GM12878 (cell line): ENCODE measurements around the gene GPR107. TPM values are rescaled to one million over a fixed set of nuclear protein-coding genes. Genes with fewer than 3 reads are reported as not detected.

Source experiments
- ATAC-seq: fragments of 200-7000 bp; cut with Tn5 transposase; 3 replicates; pipeline ENCODE4 v1.9.1; 2020; ENCODE audit warnings: mild to moderate bottlenecking, moderate library complexity
- BruUV-seq: library from RNA; stranded (reverse); fragments of 400-500 nt; replicated peaks from 2 replicates; lab custom pipeline; 2021; lab: Mats Ljungman, UMichigan
- CTCF ChIA-PET: fragments of 300-600 bp; sonication (Branson Sonifier 250); formaldehyde crosslinking; extraction: SDS; loops from one replicate; lab custom pipeline; 2021; ENCODE audit warnings: inconsistent platforms; lab: Yijun Ruan, JAX
- POLR2A ChIA-PET: fragments of 350-600 bp; formaldehyde crosslinking; extraction: SDS; loops from one replicate; lab custom pipeline; 2021; ENCODE audit warnings: inconsistent platforms; lab: Charles Lee
- RAD21 ChIA-PET: fragments of 300-600 bp; sonication (Branson Sonifier 250); formaldehyde crosslinking; loops from one replicate; lab custom pipeline; 2023; ENCODE audit warnings: antibody characterized with exemption; ENCODE audit not compliant: unreplicated experiment; lab: Charles Lee
- SMC1A ChIA-PET: fragments of 300-600 bp; sonication (Branson Sonifier 250); formaldehyde crosslinking; loops from one replicate; lab custom pipeline; 2023; ENCODE audit not compliant: unreplicated experiment, uncharacterized antibody; lab: Charles Lee
- DNase-seq: peaks from one replicate; pipeline ENCODE4 v3.0.0-alpha.2; 2011; ENCODE audit warnings: low read depth, low spot score
- FAIRE-seq: peaks from 3 replicates; lab custom pipeline; 2011; peaks lifted over from hg19 to GRCh38; lab: Jason Lieb, UNC
- H2AFZ ChIP-seq: 2 replicates; pipeline ENCODE4 v1.6.0; 2011; ENCODE audit warnings: low read depth, low read length, control low read depth; ENCODE audit not compliant: control insufficient read depth
- H3K27ac ChIP-seq: 2 replicates; pipeline ENCODE4 v1.5.1; 2011; ENCODE audit warnings: control low read depth; ENCODE audit not compliant: control insufficient read depth, insufficient read depth
- H3K27me3 ChIP-seq, 2 experiments: replicated peaks in 1 of 2; 2 replicates each; pipeline versions ENCODE4 v1.6.0 to v1.6.1; 2011; ENCODE audit warnings: low read length in 1 of 2; ENCODE audit not compliant: control insufficient read depth in 2 of 2, insufficient read depth in 2 of 2
- H3K36me3 ChIP-seq, 2 experiments: 2 replicates each; pipeline ENCODE4 v1.5.1; 2011; ENCODE audit warnings: low read length in 1 of 2; ENCODE audit not compliant: control insufficient read depth in 2 of 2, insufficient read depth in 2 of 2
- H3K4me1 ChIP-seq: 2 replicates; pipeline ENCODE4 v1.6.1; 2011; ENCODE audit warnings: mild to moderate bottlenecking, low read length, moderate library complexity, mixed read lengths; ENCODE audit not compliant: control insufficient read depth, insufficient read depth
- H3K4me2 ChIP-seq: 2 replicates; pipeline ENCODE4 v1.6.0; 2011; ENCODE audit warnings: control low read depth; ENCODE audit not compliant: control insufficient read depth, insufficient read depth
- H3K4me3 ChIP-seq: fragments of 200-600 bp; sonication (generic); 2 replicates; pipeline ENCODE4 v1.5.1; 2016
- H3K79me2 ChIP-seq: 2 replicates; pipeline ENCODE4 v1.6.0; 2011; ENCODE audit warnings: low read length; ENCODE audit not compliant: control insufficient read depth, insufficient read depth
- H3K9ac ChIP-seq: 2 replicates; pipeline ENCODE4 v1.8.0; 2011; ENCODE audit warnings: low read length, control low read depth, mixed read lengths; ENCODE audit not compliant: control insufficient read depth, insufficient read depth
- H3K9me3 ChIP-seq: replicated peaks from 3 replicates; pipeline ENCODE4 v1.5.1; 2011; ENCODE audit warnings: mild to moderate bottlenecking, low read length; ENCODE audit not compliant: control insufficient read depth, insufficient read depth
- H4K20me1 ChIP-seq: 2 replicates; pipeline ENCODE4 v1.6.0; 2011; ENCODE audit not compliant: control insufficient read depth, insufficient read depth
- KAT2A ChIP-seq: conservative IDR thresholded peaks from 2 replicates; pipeline ENCODE4 v1.6.1; 2011; ENCODE audit warnings: low read depth, low read length; ENCODE audit not compliant: control insufficient read depth
- MTA2 ChIP-seq: fragments of 450-650 bp; IDR thresholded peaks from 2 replicates; pipeline ENCODE4 v1.6.1; 2016; ENCODE audit warnings: low read depth, mild to moderate bottlenecking, moderate library complexity
- RFX5 ChIP-seq: IDR thresholded peaks from 2 replicates; pipeline ENCODE4 v1.6.1; 2011; ENCODE audit warnings: low read depth, low read length, improper control_type of control experiment
- SREBF2 ChIP-seq: IDR thresholded peaks from 2 replicates; pipeline ENCODE4 v1.6.1; 2012; ENCODE audit warnings: mild to moderate bottlenecking, low read length
- WGBS: methylation state at CpG from one replicate; pipeline ENCODE4 v1.1.6; 2016; ENCODE audit warnings: low lambda C conversion rate; ENCODE audit not compliant: insufficient replicate concordance, insufficient coverage; ENCODE audit errors: missing lambda C conversion rate; 5-methylcytosine and 5-hydroxymethylcytosine counted together
- in situ Hi-C: fragments of 300-500 bp; cut with MboI; formaldehyde crosslinking; loops from 9 replicates; pipeline ENCODE4 v1.14.3; 2018; ENCODE audit warnings: mixed read lengths
- intact Hi-C: fragments of 100-400 bp; cut with micrococcal nuclease; formaldehyde crosslinking; loops from one replicate; pipeline ENCODE4 v1.14.2; 2022; ENCODE audit not compliant: unreplicated experiment
- polyA plus RNA-seq, 11 experiments: library from polyadenylated mRNA; depleted of rRNA in 4 of 11; unstranded in 6 of 11; stranded (reverse) in 5 of 11; fragments of >200 nt; fragmentation: Nextera tagmentation in 4 of 11; fragmentation: Illumina TruSeq in 1 of 11; extraction: Ambion mirVana in 4 of 11; extraction: Trizol in 1 of 11; gene quantifications; 1 replicate in 1 of 11; 2 replicates in 10 of 11; pipeline versions ENCODE4 v1.2.1 to v1.2.3, GENCODE V29; 2011 to 2016; ENCODE audit warnings: inconsistent platforms in 2 of 11, missing spikeins in 2 of 11, low read depth in 1 of 11
- total RNA-seq, 4 experiments: library from RNA; depleted of rRNA in 3 of 4; stranded (reverse); fragments of >200 nt in 3 of 4; fragmentation: Illumina TruSeq in 1 of 4; extraction: Trizol in 1 of 4; gene quantifications; 2 replicates each; pipeline versions ENCODE4 v1.2.1 to v1.2.3, GENCODE V29; 2013 to 2021

GPR107 gene
- total and polyA plus RNA-seq, 10 of the 15 experiments (the other 5 are each of a cell fraction or from before 2014, with no cell fraction given), result 2.7 to 21.4 (median 10.6) TPM

DNA sequence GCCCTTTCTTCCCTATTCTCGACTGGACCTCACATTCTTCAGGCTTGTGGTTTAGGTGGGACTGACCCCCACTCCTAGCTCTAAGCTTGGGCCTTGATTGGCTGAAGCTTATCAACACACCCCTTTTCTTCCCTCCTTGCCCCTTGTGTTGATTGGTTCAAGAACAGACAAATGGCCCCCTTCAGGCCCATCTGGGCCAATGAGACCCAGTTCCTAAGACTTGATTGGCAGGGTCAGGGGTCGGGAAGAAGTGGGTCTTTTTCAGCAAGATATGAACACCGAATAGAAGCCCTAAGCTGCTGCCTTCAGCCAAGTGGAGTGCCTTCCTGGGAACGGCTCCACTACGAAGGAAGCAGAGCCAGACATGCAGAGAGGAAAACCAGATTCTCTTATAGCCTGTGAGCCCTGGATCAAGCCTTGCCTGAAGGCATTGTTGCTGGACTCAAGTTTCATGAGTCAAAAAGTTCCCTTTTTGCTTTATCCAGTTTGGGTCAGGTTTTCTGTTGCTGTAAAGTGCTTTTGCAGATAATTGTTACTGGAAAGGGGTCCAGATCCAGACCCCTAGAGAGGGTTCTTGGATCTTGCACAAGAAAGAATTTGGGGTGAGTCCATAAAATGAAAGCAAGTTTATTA is 96.1 kb downstream of the GPR107 start:
- no peaks in the 10 kb centered on the region for H3K27me3 ChIP-seq
- H2AFZ ChIP-seq, result no peak overlapping the region
- H3K9ac ChIP-seq, result no peak overlapping the region
- BruUV-seq, result no TSS peak
- FAIRE-seq, result no peak
- SMC1A ChIA-PET, result no interaction called here
- H3K79me2 ChIP-seq, result no peaks in the 10 kb centered on the region
- CTCF ChIA-PET, result interaction anchor here (0.6 kb wide), 1 partner anchor 131 kb away, joined by 5 read pairs; no protein-coding TSS in a partner anchor
- H3K27ac ChIP-seq, result no peak overlapping the region
- no peak for TF ChIP-seq KAT2A
- TF ChIP-seq, all 136 proteins: peak for 0
- 15% methylated on average over 5 of the region's 5 CpGs for WGBS
- intact Hi-C loops (no loop called here), in situ Hi-C loops (no loop called here)
- Histone ChIP-seq H4K20me1 (no peaks in the 10 kb centered on the region; the same call in 1 of the 2 replicates), H3K4me1 (no peaks in the 10 kb centered on the region), H3K4me2 (no peak overlapping the region), H3K9me3 (no peaks in the 10 kb centered on the region), H3K4me3 (no peak overlapping the region), H3K36me3 (no peaks in the 10 kb centered on the region)
- ATAC-seq (no peak), DNase-seq (no peak)
- ChIA-PET RAD21 (no interaction called here), POLR2A (no interaction called here)

- SMC1A ChIA-PET, result no interaction called here
- H3K9ac ChIP-seq, result no peak overlapping the region
- no peak overlapping the region for H2AFZ ChIP-seq
- WGBS, result 42% methylated on average over 14 of the region's 14 CpGs
- no peak overlapping the region for H3K4me3 ChIP-seq
- RAD21 ChIA-PET, result no interaction called here
- intact Hi-C loops, result no loop called here
- H3K9me3 ChIP-seq, result no peaks in the 10 kb centered on the region
- no peaks in the 10 kb centered on the region; the same call in 1 of the 2 replicates for H4K20me1 ChIP-seq
- BruUV-seq, result no TSS peak
- FAIRE-seq, result no peak
- no peaks in the 10 kb centered on the region for H3K79me2 ChIP-seq
- no peak for DNase-seq
- H3K36me3 ChIP-seq, result no peaks in the 10 kb centered on the region
- no peak overlapping the region for H3K27ac ChIP-seq
- TF ChIP-seq MTA2 (no peak), RFX5 (no peak), SREBF2 (no peak)
- POLR2A ChIA-PET, result no interaction called here
- no peak overlapping the region for H3K4me2 ChIP-seq
- no peak for ATAC-seq
- in situ Hi-C loops, result no loop called here
- no peaks in the 10 kb centered on the region for H3K4me1 ChIP-seq
- H3K27me3 ChIP-seq, result no peaks in the 10 kb centered on the region
- CTCF ChIA-PET, result no interaction called here
Observed at GRCh38 chr9:130150779-130151382, 97.2 kb downstream of the GPR107 start.
